SIG-M5 treated with dmso at 0.1 percent for 504 hours (cell line): ENCODE results near the gene DMTF1.

Experiments
- DNase-seq: peaks from one replicate; lab custom pipeline; 2025; ENCODE audit not compliant: unreplicated experiment; lab: John Stamatoyannopoulos, UW

Gene DMTF1

DNA sequence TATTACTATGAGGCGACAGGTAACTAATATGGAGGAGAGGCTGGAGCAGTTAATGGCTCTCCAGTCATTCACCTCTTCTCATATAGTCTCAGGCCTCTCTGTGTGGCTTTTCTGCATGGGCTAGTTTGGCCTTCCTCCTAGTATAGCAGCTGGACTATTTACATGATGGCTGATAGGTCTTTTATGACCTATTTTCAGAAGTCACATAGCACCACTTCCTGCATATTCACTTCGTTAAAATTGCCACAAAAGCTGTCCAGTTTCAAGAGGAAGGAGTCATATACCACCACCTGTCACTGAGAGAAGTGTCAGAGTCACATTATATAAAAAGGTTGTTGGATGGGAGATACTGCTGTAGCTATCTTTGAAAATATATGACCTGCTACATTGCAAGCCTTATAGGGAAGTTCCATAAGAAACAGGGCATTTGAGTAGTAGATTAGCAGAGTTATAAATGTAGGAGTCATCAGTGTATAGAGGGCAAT is 8.0 kb upstream of the DMTF1 start:
- DNase-seq: no peak

DNA sequence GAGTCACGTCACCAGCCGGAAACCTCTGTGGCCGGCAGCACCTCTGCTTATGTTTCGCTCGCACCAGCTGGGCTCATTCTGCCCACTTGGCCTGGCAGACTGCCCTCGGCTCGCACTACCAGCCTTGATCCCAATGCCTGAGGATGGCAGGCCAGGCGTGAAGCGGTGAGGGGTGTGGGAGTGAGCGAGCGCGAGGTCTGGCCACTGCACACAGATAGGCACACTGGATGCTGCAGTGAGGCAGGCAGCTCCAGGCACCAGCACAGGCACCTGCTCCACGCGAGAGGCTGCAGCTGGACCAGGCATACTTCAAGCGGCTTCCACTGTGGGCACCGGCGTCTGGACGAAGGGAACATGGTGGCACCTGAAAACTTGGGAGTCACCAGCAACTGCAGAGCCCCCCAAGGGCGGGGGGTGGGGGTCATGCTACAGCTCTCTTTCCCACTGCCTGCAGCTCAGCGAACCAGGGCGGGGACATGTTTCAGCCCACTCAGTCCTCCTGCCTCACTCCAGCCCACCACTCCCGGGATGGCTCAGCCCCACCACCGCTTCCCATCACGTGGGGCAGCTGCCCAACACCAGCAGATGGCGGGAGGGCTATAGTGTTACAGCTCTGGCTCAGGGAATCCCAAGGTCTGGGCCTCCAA is 5.4 kb upstream of the DMTF1 start:
- no peak for DNase-seq

DNA sequence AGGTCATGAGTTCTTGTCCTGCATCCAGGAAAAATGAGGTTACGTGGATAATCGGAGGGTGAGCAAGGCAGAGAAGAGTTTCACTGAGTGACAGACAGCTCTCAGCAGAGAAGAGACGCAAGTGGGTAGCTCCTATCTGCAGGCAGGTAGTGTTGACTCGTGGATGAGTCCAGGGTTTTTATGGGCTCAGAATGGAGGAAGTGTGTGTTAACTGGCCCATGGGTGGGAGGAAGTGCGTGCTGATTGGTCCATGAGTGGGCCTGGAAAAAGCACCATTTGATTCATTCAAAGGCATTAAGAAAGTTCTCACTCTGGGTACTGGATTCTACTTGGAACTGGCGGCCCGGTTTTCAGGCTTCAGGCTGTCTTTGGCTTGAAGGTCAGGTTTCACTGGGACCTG is 4.8 kb upstream of the DMTF1 start:
- DNase-seq: no peak

DNA sequence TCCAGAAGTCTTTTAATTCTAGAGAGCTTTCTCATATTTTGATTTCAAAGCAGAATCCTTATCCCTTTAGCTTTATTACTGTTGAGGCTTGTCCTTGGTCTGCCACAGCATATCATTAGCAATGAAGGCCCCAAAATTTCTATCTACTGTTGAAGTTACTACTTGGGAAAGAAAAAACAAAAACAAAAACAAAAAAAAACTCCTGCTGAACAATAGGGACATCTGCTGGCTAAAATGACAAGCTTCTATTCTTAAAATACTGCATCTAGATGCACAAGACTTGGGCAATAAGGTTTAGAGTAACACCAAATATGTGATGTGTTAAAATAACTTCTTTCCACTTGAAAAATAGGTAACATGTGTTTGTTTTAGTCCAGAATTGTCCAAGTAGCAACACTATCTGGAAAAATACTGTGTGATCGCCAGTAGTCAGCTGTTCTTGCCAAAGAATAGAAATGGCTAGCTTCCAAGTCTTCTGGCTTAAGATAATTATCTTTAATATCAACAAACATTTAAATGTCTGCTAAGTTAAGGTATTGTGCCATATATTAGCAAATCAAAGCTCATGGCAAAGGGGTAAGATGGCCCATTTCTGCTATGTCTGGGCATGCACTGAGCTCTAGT is 3.8 kb upstream of the DMTF1 start:
- DNase-seq: peak; percentile 9

DNA sequence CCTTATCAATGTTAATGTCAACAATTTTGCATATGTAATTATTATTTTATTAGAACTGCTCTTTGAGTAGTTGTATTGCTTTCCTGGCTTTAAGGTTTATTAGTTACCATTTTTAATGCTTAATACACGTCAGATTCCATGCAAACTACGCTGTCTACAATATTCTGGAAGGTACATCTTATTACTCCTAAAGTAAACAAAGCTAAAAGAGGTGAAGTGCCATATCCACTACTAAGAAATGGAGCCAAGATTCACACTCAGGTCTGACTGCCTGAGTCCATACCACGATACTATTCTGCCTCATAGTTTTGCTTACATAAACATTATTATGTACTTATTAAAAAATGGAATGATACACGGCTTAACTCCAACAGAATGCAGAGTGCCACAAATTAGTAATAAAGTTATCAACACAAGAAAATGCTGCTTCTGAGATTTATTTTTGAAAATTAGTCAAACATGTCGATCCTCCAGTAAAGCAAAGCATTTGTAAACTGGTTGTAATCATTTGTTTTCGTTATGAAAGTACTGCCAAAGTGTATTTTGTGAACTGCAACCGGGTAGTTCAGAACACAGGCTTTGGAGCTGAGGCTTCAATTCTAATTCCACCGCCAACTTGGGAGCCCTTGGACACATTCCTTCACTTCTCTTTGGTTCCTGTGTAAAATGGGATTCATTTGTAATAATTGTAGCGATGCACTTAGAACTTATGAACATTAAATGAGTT is 1.1 kb upstream of the DMTF1 start:
- DNase-seq: no peak

DNA sequence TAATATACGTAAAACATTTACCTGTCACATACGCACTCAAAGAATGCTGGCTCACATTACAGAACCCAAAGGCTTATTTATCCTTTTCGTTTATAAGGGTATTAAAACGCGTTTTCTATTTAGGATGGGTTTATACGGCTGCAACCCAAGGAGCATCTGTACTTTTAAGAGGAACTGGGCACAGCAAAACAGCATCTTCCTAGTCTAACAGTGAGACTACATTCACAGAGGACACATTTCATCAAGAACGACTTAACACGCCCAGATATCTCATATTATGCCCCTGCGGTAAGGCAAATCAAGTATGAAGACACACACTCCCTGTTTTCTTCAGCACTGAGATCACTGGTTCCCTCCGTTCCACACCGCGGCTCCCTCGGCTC is 533 bp upstream of the DMTF1 start:
- peak; percentile 72 for DNase-seq

DNA sequence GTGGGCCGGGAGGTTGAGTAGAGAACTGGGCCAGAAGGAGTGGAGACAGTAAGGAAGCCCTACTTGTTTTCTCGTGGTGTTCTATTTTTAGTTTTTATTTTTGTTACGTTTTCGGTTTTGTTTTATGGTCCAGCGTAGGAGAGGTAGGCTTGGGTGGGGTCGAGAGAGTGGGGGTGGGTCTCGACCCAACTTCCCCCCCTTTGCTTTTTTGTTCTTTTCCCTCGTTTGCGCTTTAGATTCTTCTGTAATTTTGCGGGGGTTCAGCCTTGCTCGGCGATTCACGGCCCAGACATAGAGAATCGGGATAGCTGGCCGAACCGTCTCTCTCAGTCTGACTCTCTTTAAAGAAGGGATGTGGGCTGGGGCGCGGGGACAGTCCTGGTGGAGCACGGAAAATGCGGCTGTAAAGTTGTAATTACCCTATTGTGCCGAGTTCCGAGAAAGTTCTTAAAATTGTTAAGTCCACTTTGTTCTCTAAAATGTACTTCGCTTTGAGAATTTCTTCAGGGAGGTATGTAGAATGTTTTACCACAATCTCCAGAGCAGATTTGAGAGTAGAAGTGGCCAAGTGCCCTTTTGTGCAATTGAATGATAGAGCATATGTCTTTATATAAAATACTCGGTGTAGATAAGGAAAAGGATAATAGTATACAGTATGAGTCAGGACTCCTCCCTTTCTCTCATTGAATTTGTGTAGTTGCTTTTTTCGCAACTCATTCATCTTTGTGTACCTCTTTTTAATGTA is 816 bp downstream of the DMTF1 start:
- DNase-seq: peak; percentile 26

DNA sequence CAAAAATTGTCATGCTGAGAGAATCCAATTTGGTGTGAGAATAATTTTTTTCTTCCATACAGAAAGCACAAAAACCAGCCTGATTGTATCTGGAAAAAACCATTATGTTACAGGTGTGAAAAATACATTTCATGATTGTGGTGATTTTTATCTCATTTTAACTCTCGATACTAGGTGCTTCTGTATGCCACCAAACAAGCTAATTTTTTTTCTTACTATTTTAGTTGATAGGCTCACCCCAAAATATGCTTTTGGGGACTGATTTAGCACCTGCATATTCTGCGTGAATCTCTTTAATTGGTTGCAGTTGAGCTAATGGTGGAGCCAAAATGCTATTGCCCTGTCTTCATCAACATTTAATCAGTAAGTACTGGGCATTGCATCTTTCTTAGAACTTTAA is 1.9 kb downstream of the DMTF1 start:
- no peak for DNase-seq

DNA sequence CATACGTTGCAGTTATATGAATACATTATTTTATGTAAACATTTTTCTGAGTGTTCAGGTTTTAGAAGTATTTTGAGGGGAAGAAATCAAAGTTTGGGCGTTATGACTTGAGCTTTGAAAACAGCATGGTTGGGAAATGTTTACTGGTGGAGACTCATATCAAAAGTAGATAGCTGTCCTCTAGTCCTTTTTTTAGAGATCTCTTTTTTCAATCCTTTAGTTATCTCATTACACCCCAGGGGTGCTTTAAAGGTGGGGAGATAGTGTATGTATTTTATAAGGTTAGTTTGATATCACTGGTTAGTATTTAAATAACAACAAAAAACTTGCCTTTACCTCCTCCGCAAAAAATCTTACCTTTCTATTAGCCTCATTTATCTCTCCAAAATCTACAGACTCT is 2.3 kb downstream of the DMTF1 start:
- no peak for DNase-seq

DNA sequence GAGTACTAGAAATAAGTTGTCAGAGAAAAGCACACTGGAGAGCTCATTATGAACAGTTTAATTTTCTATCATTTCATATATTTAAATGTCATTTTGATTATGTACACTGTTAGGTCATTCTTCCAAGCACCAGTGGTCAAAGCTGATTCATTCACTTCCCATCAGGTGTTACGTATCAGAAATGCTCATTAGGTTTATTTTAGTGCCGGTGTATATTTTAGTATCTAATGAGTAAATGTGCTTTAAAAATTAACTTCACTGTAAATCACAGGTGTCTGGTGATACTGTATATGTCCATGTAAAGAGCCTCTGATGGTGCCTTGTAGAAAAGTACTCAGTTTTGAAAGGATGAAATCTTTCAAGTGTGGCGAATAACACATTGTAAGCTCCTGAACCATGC is 3.5 kb downstream of the DMTF1 start:
- no peak for DNase-seq

DNA sequence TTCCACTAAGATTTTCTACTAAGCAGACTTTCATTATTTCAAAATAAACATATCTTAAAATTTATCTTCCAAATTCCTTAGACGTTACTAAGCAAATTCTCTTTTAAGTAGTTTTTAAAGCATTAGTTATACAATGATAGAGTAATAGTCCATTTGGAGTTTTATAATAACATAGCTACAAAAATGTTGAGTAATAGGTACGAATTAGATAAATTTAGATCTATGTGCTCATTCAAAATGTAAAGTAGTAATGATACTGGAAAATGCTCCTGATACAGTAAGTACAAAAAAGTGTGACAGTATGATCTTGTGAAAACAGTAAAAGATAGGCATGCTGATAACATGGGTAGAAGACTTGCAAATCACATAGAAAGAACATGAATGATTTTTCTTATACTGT is 4.5 kb downstream of the DMTF1 start:
- DNase-seq: no peak

DNA sequence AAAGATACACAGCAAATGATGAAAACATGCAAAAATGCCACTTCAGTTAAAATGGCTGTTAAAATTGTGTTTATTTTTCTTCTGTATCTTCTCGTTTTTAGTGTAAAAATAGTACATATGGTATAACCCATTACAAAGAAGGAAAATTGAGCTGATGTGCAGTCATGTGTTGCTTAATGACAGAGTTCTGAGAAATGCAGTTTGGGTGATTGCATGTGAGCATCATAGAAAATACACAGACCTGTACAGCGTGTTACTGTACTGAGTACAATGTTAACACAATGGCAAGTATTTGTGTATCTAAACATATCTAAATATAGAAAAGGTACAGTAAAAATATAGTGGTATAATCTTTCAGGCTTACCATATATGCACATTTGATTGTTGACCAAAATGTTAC is 7.3 kb downstream of the DMTF1 start:
- DNase-seq: no peak

DNA sequence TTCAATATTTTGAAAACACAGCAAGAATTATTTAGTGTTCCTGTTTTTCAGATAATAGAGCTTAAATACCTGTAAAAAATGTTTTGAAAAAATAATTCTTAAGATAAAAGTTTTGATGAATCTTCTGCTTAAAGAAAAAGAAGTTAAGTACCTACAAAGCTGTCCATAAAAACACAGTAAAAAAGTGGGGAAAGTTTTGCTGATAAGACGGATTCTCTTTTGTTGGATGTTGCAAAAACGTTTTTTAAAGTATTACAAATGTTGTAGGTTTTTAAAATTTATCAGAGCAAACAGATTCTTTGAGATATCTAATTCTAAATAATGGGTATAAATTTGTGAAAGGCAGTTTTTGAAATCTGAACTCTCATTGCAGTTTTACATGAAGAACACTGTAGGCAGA is 12.2 kb downstream of the DMTF1 start:
- DNase-seq: no peak

DNA sequence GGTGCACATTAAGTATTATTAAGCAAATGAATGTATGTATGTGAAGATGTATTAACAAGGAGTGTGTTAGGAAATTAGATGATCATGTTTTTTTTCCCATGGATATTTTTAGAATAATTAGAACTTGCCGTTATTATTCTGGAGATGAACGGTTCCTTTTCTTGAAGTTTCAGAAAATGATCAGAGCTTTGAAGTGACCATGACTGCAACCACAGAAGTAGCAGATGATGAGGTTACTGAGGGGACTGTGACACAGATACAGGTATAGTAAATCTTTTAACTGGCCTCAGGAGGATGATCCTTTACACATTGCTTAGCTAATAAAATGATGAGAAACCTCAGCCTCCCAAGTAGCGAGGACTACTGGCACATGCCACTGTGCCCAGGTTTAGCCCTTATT is 18.6 kb downstream of the DMTF1 start:
- DNase-seq: no peak

DNA sequence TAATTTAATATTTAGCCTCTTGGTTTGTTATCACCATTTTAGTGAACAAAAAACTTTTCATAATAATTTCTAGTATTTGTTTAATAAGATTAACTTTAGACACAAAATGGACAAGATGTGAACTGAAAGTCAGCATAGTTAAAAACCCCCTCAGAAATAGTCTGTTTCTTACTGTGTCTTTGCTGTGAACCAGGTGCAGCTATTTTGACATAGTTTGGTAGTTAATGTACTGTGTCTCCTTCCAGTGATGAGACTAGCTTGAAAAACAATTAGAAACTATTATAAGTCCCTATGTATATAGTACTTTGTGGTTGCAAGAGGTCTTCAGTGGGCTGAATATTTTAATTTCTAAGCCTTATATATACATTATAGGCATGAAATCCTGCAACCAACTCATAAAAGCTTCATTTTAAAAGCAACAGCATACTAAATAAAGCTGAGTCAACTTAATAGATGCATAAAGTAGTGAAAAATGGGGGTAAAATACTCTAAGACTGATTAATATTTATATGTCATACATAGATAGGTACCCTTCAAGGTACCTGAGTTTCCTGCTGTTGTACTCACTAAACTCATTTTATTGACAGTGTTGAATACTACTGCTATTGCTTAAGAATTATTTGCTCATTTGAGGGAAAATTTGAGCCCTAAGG is 19.2 kb downstream of the DMTF1 start:
- no peak for DNase-seq

DNA sequence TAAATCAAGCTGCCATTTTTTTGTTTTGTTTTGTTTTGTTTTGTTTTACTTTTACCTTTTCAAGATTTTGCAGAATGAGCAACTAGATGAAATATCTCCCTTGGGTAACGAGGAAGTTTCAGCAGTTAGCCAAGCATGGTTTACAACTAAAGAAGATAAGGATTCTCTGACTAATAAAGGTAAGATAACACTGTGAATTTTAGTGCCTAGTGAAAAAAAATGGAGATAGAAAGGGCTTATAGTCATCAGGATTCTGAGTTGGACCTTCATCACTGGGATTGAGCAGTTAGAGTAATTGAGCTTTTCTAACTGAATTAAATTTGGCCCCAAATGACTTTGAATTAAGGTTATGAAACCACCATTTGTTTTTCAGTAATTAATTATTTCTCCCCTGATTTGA is 21.2 kb downstream of the DMTF1 start:
- DNase-seq: no peak

DNA sequence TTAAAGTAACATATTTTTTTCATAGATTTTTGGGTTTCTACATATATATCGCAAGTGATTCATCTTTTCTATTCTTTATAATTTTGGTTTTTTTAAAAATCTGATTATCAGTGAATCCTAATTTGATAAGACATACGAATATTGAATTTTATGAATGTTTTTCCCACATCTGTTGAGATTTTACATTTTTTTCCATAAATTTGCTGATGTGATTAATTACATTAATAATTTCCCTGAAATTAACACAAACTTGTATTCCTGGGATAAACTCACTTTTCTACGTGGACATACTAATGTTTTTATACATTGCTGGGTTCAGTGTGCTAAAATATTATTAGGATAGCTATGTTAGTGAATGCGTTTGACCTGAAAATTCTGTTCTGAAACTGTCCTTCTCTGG is 26.1 kb downstream of the DMTF1 start:
- DNase-seq: no peak

DNA sequence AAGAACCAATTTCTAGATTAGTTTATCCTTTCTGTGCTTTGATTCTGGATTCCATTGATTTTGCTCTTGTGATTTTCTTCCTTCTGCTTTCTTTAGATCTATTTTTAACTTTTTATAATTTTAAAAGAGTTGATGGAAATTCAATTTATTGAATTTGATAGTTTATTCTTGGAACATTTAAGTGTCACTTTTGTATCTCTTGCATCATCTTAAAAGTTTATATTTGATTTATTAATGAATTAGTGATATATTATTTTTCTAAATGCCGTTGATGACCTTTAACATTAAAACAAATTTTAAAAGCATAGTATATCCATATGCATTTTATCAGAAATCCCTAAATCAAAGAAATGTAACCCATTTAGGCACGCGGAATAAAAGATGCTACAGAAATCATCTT is 26.9 kb downstream of the DMTF1 start:
- no peak for DNase-seq

DNA sequence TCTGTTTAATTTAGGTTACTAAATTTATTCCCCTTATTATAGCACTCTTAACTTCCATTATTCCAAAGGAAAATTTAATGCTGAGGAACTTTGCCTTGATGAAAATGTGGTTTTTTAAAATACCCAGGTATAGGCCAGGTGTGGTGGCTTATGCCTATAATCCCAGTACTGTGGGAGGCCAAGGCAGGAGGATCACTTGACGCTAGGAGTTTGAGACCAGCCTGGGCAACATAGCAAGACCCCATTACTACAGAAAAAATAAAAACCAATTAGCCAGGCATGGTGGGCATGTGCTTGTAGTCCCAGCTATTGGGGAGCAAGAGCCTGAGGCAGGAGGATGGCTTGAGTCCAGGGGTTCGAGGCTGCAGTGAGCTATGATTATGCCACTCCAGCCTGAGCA is 34.9 kb downstream of the DMTF1 start:
- no peak for DNase-seq

DNA sequence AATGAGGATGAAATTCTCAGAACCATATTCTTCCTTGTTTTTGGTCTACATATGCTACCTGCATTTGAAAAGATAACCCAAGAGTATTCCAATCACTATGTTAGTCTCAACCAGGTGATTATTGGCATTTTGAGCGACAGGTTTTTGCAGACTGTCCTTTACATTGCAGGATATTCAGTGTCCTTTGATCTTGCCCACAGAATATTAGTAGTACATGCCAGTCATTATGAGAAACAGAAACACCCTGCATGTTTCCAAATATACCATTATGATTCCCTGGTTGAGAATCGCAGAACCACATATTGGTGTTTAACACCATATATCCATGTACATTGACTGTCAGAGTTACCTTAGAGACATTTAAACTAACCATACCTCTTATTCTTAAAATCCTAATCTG is 36.7 kb downstream of the DMTF1 start:
- DNase-seq: no peak

DNA sequence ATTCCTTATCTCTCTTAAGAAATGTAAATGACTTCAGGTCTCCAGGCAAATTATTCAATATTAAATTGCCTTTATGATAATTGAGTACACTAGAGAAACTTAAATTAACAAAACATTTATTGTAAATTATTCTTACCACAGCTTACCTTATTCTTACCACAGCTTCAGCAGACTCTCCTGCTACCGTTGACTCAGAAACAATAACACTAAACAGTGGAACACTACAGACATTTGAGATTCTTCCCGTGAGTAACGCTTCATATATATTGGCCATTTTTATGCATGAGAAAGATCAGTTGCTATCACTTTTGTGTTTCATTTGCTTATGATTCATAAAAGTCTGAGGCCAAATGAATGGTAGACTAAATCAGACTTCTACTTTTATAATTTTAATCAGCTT is 38.5 kb downstream of the DMTF1 start:
- no peak for DNase-seq
